ENCODE data around the gene CDS2.

DNA sequence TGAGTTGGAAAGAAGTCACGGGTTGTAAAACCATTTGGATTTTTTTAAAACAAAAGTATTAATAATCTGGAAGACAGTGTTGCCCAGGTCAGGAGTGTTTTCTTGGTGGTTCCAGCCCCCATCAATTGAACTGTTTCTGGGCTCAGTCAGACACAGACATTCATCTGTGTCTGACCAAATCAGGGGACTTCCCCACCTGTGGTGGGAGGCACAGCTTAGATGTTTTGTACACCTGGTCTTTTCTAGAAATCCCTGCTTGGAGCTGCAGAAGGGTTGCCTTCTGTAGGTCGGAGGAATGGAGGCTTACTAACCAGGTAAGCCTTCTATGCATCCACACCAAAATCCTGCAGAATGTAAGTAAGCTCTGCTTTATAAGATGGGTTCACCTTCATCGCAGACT is 63.6 kb downstream of the CDS2 start:
- TF ChIP-seq MZF1 (CRISPR knock-in tag; IDR thresholded peaks at IDR 0.05; ENCODE audit: borderline replicate concordance): no peak
- TF ChIP-seq, protein P1, sequence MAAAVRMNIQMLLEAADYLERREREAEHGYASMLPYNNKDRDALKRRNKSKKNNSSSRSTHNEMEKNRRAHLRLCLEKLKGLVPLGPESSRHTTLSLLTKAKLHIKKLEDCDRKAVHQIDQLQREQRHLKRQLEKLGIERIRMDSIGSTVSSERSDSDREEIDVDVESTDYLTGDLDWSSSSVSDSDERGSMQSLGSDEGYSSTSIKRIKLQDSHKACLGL (CRISPR knock-in tag; IDR thresholded peaks at IDR 0.05): no peak
- TF ChIP-seq ZNF24 (IDR thresholded peaks at IDR 0.05): no peak
- TF ChIP-seq, protein P2, sequence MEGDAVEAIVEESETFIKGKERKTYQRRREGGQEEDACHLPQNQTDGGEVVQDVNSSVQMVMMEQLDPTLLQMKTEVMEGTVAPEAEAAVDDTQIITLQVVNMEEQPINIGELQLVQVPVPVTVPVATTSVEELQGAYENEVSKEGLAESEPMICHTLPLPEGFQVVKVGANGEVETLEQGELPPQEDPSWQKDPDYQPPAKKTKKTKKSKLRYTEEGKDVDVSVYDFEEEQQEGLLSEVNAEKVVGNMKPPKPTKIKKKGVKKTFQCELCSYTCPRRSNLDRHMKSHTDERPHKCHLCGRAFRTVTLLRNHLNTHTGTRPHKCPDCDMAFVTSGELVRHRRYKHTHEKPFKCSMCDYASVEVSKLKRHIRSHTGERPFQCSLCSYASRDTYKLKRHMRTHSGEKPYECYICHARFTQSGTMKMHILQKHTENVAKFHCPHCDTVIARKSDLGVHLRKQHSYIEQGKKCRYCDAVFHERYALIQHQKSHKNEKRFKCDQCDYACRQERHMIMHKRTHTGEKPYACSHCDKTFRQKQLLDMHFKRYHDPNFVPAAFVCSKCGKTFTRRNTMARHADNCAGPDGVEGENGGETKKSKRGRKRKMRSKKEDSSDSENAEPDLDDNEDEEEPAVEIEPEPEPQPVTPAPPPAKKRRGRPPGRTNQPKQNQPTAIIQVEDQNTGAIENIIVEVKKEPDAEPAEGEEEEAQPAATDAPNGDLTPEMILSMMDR (CRISPR knock-in tag; IDR thresholded peaks at IDR 0.05): no peak
- no peak for TF ChIP-seq ZNF207 (IDR thresholded peaks at IDR 0.05; ENCODE audit: borderline replicate concordance)
- TF ChIP-seq HNF4A (CRISPR knock-in tag; IDR thresholded peaks at IDR 0.05): no peak
- no peak for TF ChIP-seq AKAP8 (CRISPR knock-in tag; IDR thresholded peaks at IDR 0.05)
- TF ChIP-seq FOXC1 (CRISPR knock-in tag; IDR thresholded peaks at IDR 0.05; ENCODE audit: borderline replicate concordance): no peak
- no peak for TF ChIP-seq HCFC1 (IDR thresholded peaks at IDR 0.05; ENCODE audit: low read depth, low read length)
- TF ChIP-seq BHLHE40 (IDR thresholded peaks at IDR 0.05; ENCODE audit: low read length): no peak
- no peak for TF ChIP-seq SMC3 (IDR thresholded peaks at IDR 0.05; ENCODE audit: low read length)

Data from HepG2 (cell line).